GM19099 (cell line): ENCODE measurements around the gene ZNF771.

Experiments used
- POLR2A ChIP-seq: IDR thresholded peaks from 3 replicates; pipeline ENCODE4 v1.6.1; 2011; ENCODE audit warnings: low read depth; ENCODE audit not compliant: insufficient read length; ENCODE audit errors: extremely low read depth

The ZNF771 gene

DNA sequence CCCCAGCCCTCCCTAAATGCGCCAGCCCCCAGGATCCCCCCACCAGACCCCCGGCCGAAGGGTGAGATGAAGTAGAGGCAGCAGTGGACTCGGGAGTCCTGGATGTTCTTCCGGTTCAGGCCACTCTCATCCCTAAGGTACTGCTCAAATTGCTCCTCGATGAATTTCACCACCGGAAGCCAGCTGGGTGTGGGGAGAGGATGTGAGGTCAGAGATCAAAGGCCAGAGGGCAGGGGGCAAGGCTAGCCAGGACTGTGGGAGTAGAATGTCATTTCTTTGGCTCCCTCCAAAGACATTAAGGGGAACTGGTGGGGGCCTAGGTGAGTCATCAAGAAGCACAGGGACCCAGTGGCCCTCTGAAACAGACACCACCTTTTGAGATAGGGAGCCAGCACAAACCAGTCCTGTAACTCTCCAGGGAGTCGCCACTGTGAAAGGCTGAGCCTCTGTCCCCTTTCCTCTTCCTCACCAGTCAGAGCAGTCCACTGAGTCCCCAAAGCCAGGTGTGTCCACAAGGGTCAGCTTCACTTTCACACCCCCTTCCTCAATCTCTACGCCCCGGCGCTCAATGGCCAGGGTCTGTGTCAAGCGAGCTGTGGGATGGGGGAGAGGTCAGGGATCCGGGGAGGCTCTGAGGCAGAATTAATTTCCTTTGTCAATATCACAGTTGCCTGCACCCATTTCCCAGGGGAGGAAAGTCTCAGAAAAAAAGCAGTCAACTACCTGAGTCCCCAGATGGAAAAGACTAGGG, 25.9 kb upstream of the ZNF771 start:
- TF ChIP-seq POLR2A: no peak

DNA sequence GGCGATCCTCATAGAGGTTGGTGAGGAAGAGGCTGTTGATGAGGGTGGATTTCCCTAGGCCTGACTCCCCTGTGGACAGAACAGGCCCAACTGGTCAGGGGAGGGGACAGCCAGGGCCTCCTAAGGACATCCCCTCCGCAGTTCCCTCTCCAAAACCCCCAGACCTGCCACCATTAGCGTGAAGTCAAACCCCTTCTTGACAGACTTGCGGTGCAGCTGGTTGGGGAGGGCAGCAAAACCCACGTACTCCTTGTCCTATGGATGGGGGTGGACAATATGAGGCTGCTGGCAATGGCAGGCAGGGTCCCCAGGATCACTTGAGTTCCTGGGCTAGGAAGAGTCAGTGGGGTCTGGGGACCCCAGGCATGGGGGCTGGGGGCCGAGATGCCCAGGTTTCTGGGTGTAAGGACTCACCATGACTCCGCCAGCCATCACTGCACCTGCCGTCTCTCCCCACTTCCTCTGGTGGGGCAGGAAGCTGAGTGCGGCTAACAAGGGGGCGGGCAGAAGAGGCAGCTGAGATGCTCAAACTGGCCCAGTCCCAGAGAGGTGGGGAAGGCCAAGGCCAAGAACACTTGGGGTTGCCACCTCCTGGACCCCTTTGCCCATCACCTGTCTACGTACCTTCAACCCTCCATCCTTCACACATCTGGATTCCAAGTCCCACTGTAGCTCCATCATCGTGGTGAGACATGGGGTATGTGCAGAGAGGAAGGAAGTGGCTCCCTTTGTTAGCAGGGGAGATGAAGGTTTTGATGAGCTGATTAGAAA, 25.1 kb upstream of the ZNF771 start, which contains the start of gene SEPTIN1:
TSS of gene SEPTIN1 (minus strand) at position 451 of the 771 bp plus-strand sequence. CDS start at position 432, 19 bp downstream.
- peak; percentile 77 for TF ChIP-seq POLR2A

DNA sequence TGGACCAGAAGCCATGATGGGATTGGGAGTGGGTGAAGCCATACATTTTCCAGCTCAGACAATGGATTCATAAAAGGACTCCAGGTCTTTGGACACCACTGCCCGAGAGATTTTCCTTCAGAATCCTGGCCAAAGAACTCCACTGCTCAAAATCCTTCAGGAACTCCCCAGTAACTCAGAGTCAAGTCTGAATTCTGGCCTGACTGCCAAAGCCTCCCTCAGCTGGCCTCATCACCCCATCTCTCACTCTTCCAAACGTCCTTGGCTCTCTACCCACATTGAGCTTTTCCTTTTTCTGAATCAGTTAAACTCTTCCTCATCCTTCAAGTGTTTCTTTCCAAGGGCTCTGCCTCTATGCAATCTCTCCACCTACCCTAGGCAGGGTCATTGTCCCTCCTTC, 23.9 kb upstream of the ZNF771 start:
- TF ChIP-seq POLR2A: no peak

DNA sequence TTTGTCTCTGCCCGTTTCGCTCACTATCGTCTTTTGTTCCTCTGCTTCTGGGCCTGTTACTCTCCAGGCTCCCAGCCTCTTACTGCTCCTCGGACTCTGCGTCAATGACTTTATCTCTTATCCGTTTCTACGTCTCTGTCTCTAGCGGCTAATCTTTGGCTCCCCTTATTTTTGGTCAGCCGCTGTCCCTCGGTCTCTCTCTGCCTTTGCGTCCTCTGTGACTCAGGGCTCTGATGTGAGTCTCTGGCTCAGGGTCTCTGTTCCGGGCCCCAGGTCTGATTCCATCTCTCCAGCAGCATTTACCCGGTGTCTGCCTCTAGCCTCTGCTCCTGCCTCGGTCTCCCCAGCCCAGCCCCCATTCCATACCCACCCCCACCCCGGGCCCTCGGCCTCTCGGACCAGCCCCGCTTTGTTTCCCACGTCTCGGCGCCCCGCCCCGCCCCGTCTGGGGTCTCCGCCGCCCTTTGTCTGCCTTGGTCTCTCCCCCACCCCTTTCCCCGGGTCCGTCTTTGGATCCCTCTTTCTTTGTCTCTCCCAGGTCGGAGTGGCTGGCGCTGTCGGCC, 12.7 kb upstream of the ZNF771 start:
- TF ChIP-seq POLR2A: no peak

- peak; percentile 64 for TF ChIP-seq POLR2A
Measured at GRCh38 chr16:30395155-30395991, 12.0 kb upstream of the ZNF771 start, which contains the start of gene ZNF48. ZNF48 (plus strand) TSS chr16:30395420; CDS start chr16:30395795, 375 bp downstream.

DNA sequence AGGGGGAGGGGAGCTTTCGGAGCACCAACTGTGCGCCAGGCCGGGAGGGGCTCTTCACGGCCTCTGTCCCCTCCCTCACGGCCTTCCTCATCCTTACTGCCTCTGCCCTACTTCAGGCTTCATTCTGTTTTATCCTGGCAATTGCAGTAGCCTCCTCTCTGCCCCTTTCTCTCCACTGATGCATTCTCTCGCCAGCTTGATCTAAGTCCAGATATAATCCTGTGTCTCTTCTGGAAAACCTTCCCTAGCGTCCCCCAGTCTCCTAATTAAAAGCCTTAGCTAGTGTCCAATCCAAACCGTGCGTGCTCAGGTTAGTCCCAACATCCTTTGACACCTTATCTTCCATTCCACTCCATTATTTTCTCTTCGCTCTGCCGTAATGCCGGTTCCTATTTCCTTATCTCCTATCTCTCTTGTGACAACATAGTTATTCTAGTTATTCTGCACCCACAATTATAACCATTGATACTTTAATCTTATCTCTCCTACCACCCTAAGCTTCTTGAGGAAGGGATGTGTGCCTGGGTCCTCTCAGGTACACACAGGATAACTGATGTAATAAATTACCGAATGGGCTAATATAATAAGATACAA, 11.3 kb upstream of the ZNF771 start:
- no peak for TF ChIP-seq POLR2A

DNA sequence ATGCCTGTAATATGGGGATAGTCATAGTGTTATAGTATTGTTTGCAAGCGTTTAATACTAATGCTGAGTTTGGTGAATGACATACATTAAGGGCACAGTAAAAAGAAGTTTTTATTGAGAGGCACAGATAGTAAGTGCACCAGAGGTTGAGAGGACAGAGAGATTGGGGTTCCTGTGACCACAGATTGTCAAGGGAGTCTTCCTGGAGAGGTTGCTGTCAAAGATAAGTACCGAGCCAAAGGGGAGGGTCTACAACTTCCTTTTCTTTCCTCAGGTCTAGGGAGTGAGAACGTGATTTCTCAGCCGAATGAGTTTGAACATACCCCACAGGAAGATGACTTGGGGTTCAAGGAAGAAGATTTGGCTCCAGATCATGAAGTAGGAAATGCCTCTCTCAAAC, 10.3 kb upstream of the ZNF771 start:
- TF ChIP-seq POLR2A: no peak

GRCh38 chr16:30397776-30398660, 9.4 kb upstream of the ZNF771 start:
- no peak for TF ChIP-seq POLR2A

GRCh38 chr16:30398661-30399434, 8.6 kb upstream of the ZNF771 start:
- TF ChIP-seq POLR2A: no peak

DNA sequence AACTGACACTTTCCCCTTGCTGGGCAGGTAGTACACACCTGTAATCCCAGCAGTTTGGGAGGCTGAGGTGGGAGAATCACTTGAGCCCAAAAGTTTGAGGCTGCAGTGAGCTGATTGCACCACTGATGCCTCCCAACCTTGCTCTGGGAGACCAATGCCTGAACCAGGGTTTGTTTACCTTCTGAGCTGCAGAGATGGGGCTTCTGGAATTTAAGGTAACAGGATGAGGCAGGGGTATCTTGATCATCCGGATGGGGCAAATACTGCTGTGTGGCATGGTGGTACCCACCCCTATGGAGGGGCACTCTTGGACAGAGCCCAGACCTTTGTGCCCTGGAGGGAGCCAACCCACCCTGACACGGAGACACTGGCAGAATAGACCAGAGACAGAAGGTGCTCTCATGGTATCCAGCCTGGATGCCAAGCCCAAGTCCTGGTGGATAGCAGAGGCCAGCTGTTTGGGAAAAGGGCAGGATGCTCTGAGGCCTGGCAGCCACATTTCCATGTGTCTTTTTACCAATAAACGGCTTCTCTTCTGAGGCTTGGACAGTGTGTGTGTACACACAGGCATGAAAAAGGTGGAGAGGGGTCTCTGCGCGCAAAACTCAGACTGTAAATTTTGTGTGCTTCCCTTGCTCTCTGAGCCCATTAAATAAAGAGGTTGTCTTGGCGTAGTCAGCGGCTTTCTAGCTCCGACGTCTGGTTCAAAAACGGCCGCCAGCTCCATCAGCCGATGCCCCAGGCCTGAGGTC, 7.8 kb upstream of the ZNF771 start:
- no peak for TF ChIP-seq POLR2A

GRCh38 chr16:30401768-30402425, 5.5 kb upstream of the ZNF771 start:
- TF ChIP-seq POLR2A: no peak

- TF ChIP-seq POLR2A: no peak
Measured at GRCh38 chr16:30406795-30407101, 658 bp upstream of the ZNF771 start.
